ENCODE data around the gene BACE1-AS. TPM values are rescaled to one million over a fixed set of nuclear protein-coding genes. Genes with fewer than 3 reads are reported as not detected.
A peak's percentile ranks its signal among the peaks of the same experiment; 100 is the strongest.

The BACE1-AS gene
- total and polyA plus RNA-seq, 3 experiments from 2014 or later: 1.3 to 4.5 (median 3.8) TPM

GRCh38 chr11:117303101-117303500 is 12.0 kb downstream of the BACE1-AS start:
- ChIA-PET POLR2A (no interaction called here), CTCF (interaction anchor here (0.7 kb wide), 1 partner anchor 123 kb away, joined by 3 read pairs; no protein-coding TSS in a partner anchor)
- Mint-ChIP-seq H3K9me3 (no peaks in the 10 kb centered on the region), H3K27ac (no peak overlapping the region), H3K27me3 (peaks cover 4 to 6% of the 10 kb centered on the region in 2 donors), H3K36me3 (no peaks in the 10 kb centered on the region), H3K4me3 (no peak overlapping the region), H3K4me1 (peaks cover 0 to 6% (median 4%) of the 10 kb centered on the region in 3 donors)
- DNase-seq: no peak
- Histone ChIP-seq H3K9me3 (ENCODE audit: low read length) (no peaks in the 10 kb centered on the region), H3K36me3 (ENCODE audit: insufficient read depth, low read length) (no peaks in the 10 kb centered on the region), H3K4me3 (ENCODE audit: low read length) (no peak overlapping the region), H3K27me3 (ENCODE audit: insufficient read depth, low read length, poor library complexity, severe bottlenecking) (no peaks in the 10 kb centered on the region), H3K27ac (ENCODE audit: low read depth, low read length) (no peak overlapping the region), H3K4me1 (ENCODE audit: insufficient read depth, low read length) (no peaks in the 10 kb centered on the region)

GRCh38 chr11:117303646-117304315 is 12.6 kb downstream of the BACE1-AS start:
- CTCF ChIA-PET: no interaction called here
- Histone ChIP-seq H3K4me3 (ENCODE audit: low read length) (no peak overlapping the region), H3K27ac (ENCODE audit: low read depth, low read length) (no peak overlapping the region), H3K9me3 (ENCODE audit: low read length) (no peaks in the 10 kb centered on the region), H3K36me3 (ENCODE audit: insufficient read depth, low read length) (no peaks in the 10 kb centered on the region), H3K4me1 (ENCODE audit: insufficient read depth, low read length) (no peaks in the 10 kb centered on the region), H3K27me3 (ENCODE audit: insufficient read depth, low read length, poor library complexity, severe bottlenecking) (no peaks in the 10 kb centered on the region)
- POLR2A ChIA-PET: no interaction called here
- no peaks in the 10 kb centered on the region for H3K9me3 Mint-ChIP-seq
- no peak for DNase-seq
- no peak overlapping the region for H3K27ac Mint-ChIP-seq
- no peaks in the 10 kb centered on the region for H3K36me3 Mint-ChIP-seq
- H3K4me1 Mint-ChIP-seq: peaks cover 0 to 6% (median 4%) of the 10 kb centered on the region in 3 donors
- no peak overlapping the region for H3K4me3 Mint-ChIP-seq
- peaks cover 4 to 6% of the 10 kb centered on the region in 2 donors for H3K27me3 Mint-ChIP-seq

GRCh38 chr11:117305145-117305544 is 14.0 kb downstream of the BACE1-AS start:
- DNase-seq: no peak
- no peaks in the 10 kb centered on the region for H3K27me3 ChIP-seq (ENCODE audit: insufficient read depth, low read length, poor library complexity, severe bottlenecking)
- Mint-ChIP-seq H3K4me1 (peaks cover 0 to 6% (median 4%) of the 10 kb centered on the region in 3 donors), H3K9me3 (no peaks in the 10 kb centered on the region), H3K36me3 (no peaks in the 10 kb centered on the region), H3K27ac (no peak overlapping the region), H3K4me3 (no peak overlapping the region), H3K27me3 (peaks cover 4 to 12% of the 10 kb centered on the region in 2 donors)
- CTCF ChIA-PET: no interaction called here
- H3K9me3 ChIP-seq (ENCODE audit: low read length): no peaks in the 10 kb centered on the region
- no peak overlapping the region for H3K27ac ChIP-seq (ENCODE audit: low read depth, low read length)
- POLR2A ChIA-PET: no interaction called here
- H3K4me1 ChIP-seq (ENCODE audit: insufficient read depth, low read length): no peaks in the 10 kb centered on the region
- no peaks in the 10 kb centered on the region for H3K36me3 ChIP-seq (ENCODE audit: insufficient read depth, low read length)
- no peak overlapping the region for H3K4me3 ChIP-seq (ENCODE audit: low read length)

- Mint-ChIP-seq H3K27ac (peak overlapping the region in 1 of 8 donors; percentile 75), H3K9me3 (no peaks in the 10 kb centered on the region), H3K27me3 (peaks cover 5 to 14% of the 10 kb centered on the region in 2 donors), H3K4me3 (no peak overlapping the region), H3K36me3 (no peaks in the 10 kb centered on the region), H3K4me1 (peaks cover 0 to 1% (median 1%) of the 10 kb centered on the region in 3 donors)
- POLR2A ChIA-PET: no interaction called here
- Histone ChIP-seq H3K9me3 (ENCODE audit: low read length) (no peaks in the 10 kb centered on the region), H3K27ac (ENCODE audit: low read depth, low read length) (no peak overlapping the region), H3K4me3 (ENCODE audit: low read length) (no peak overlapping the region), H3K27me3 (ENCODE audit: insufficient read depth, low read length, poor library complexity, severe bottlenecking) (no peaks in the 10 kb centered on the region), H3K4me1 (ENCODE audit: insufficient read depth, low read length) (no peaks in the 10 kb centered on the region), H3K36me3 (ENCODE audit: insufficient read depth, low read length) (no peaks in the 10 kb centered on the region)
- no peak for DNase-seq
- CTCF ChIA-PET: no interaction called here
Measured at GRCh38 chr11:117309310-117309709, 18.2 kb downstream of the BACE1-AS start.

GRCh38 chr11:117313091-117313490 is 21.9 kb downstream of the BACE1-AS start:
- Histone ChIP-seq H3K4me3 (ENCODE audit: low read length) (no peak overlapping the region), H3K36me3 (ENCODE audit: insufficient read depth, low read length) (no peaks in the 10 kb centered on the region), H3K9me3 (ENCODE audit: low read length) (no peaks in the 10 kb centered on the region), H3K27ac (ENCODE audit: low read depth, low read length) (no peak overlapping the region), H3K27me3 (ENCODE audit: insufficient read depth, low read length, poor library complexity, severe bottlenecking) (peaks cover 20% of the 10 kb centered on the region), H3K4me1 (ENCODE audit: insufficient read depth, low read length) (peaks cover 14% of the 10 kb centered on the region)
- H3K36me3 Mint-ChIP-seq: no peaks in the 10 kb centered on the region
- ChIA-PET POLR2A (no interaction called here), CTCF (no interaction called here)
- H3K27ac Mint-ChIP-seq: no peak overlapping the region
- DNase-seq: no peak
- peaks cover 4 to 36% of the 10 kb centered on the region in 2 donors for H3K27me3 Mint-ChIP-seq
- no peaks in the 10 kb centered on the region for H3K9me3 Mint-ChIP-seq
- H3K4me3 Mint-ChIP-seq: peak overlapping the region in 1 of 7 donors; percentile 12
- H3K4me1 Mint-ChIP-seq: peaks cover 6 to 17% (median 9%) of the 10 kb centered on the region in 3 donors

GRCh38 chr11:117313828-117314768 is 23.0 kb downstream of the BACE1-AS start:
- DNase-seq: no peak

GRCh38 chr11:117314840-117315239 is 23.7 kb downstream of the BACE1-AS start:
- H3K4me1 Mint-ChIP-seq: peaks cover 6 to 17% (median 9%) of the 10 kb centered on the region in 3 donors
- Histone ChIP-seq H3K9me3 (ENCODE audit: low read length) (no peaks in the 10 kb centered on the region), H3K36me3 (ENCODE audit: insufficient read depth, low read length) (no peaks in the 10 kb centered on the region), H3K27ac (ENCODE audit: low read depth, low read length) (no peak overlapping the region), H3K4me1 (ENCODE audit: insufficient read depth, low read length) (peaks cover 14% of the 10 kb centered on the region), H3K4me3 (ENCODE audit: low read length) (no peak overlapping the region), H3K27me3 (ENCODE audit: insufficient read depth, low read length, poor library complexity, severe bottlenecking) (peaks cover 20% of the 10 kb centered on the region)
- POLR2A ChIA-PET: no interaction called here
- DNase-seq: no peak
- H3K36me3 Mint-ChIP-seq: no peaks in the 10 kb centered on the region
- H3K9me3 Mint-ChIP-seq: no peaks in the 10 kb centered on the region
- CTCF ChIA-PET: no interaction called here
- H3K27ac Mint-ChIP-seq: peak overlapping the region in 3 of 8 donors; percentile 26 to 60 (median 47)
- peak overlapping the region; percentile 52 to 88 (median 68) for H3K4me3 Mint-ChIP-seq
- H3K27me3 Mint-ChIP-seq: peaks cover 4 to 30% of the 10 kb centered on the region in 2 donors

More at GRCh38 chr11:117313828-117314768, 23.0 kb downstream of the BACE1-AS start:
- Mint-ChIP-seq H3K4me1 (peaks cover 6 to 17% (median 9%) of the 10 kb centered on the region in 3 donors), H3K9me3 (no peaks in the 10 kb centered on the region), H3K4me3 (peak overlapping the region; percentile 29 to 88 (median 60)), H3K36me3 (no peaks in the 10 kb centered on the region), H3K27me3 (peaks cover 4 to 34% of the 10 kb centered on the region in 2 donors), H3K27ac (peak overlapping the region in 1 of 8 donors; percentile 76)
- Histone ChIP-seq H3K36me3 (ENCODE audit: insufficient read depth, low read length) (no peaks in the 10 kb centered on the region), H3K27me3 (ENCODE audit: insufficient read depth, low read length, poor library complexity, severe bottlenecking) (peaks cover 20% of the 10 kb centered on the region), H3K27ac (ENCODE audit: low read depth, low read length) (no peak overlapping the region), H3K9me3 (ENCODE audit: low read length) (no peaks in the 10 kb centered on the region), H3K4me1 (ENCODE audit: insufficient read depth, low read length) (peaks cover 14% of the 10 kb centered on the region), H3K4me3 (ENCODE audit: low read length) (no peak overlapping the region)
- ChIA-PET CTCF (no interaction called here), POLR2A (no interaction called here)
